Colonic mucosa (tissue), 4 donors: ENCODE measurements around the gene GALNT16. TPM values are rescaled to one million over a fixed set of nuclear protein-coding genes. Genes with fewer than 3 reads are reported as not detected.

Experiments
- DNase-seq: peaks from one replicate; pipeline ENCODE4 v3.0.0-alpha.2; 2020
- H3K27ac ChIP-seq: fragments of 200-600 bp; one replicate; pipeline ENCODE4 v1.8.0; 2021
- H3K27me3 ChIP-seq: fragments of 200-600 bp; one replicate; pipeline ENCODE4 v1.8.0; 2021
- H3K36me3 ChIP-seq: fragments of 200-600 bp; one replicate; pipeline ENCODE4 v1.8.0; 2021
- H3K4me1 ChIP-seq: fragments of 200-600 bp; one replicate; pipeline ENCODE4 v1.8.0; 2021; ENCODE audit warnings: mild to moderate bottlenecking
- H3K4me3 ChIP-seq: fragments of 200-600 bp; one replicate; pipeline ENCODE4 v1.8.0; 2021
- H3K9ac ChIP-seq, 2 donors: one replicate each; pipeline ENCODE4 v1.7.0; 2013; ENCODE audit warnings: control low read depth in 2 of 2, low read depth in 2 of 2, low read length in 2 of 2
- H3K9me3 ChIP-seq: fragments of 200-600 bp; one replicate; pipeline ENCODE4 v1.8.0; 2021
- CTCF ChIP-seq: fragments of 200-600 bp; IDR thresholded peaks from one replicate; pipeline ENCODE4 v1.8.0; 2022; ENCODE audit warnings: antibody characterized with exemption, mild to moderate bottlenecking
- intact Hi-C: fragments of 100-400 bp; cut with DNase I; formaldehyde crosslinking; loops from one replicate; pipeline ENCODE4 v1.14.1; 2022
- total RNA-seq, 2 donors: library from RNA; stranded (reverse); fragmentation: NEBNext Ultra II Directional in 1 of 2; extraction: Animal tissue kit (Norgen Biotek cat#: 25700) in 1 of 2; gene quantifications; one replicate each; pipeline ENCODE4 v1.2.1, GENCODE V29; 2021
- donor health status: healthy.
- donor health status: DM: no; HTN: no; CAD: no.
- donor health status: DM: no; HTN: no; CAD: no.

The GALNT16 gene
- total RNA-seq, 2 donors from 2014 or later, result 0.22 to 1.6 TPM

GRCh38 chr14:69318241-69318640 is 58.3 kb downstream of the GALNT16 start:
- no peaks in the 10 kb centered on the region for H3K27me3 ChIP-seq
- H3K9ac ChIP-seq, result no peak overlapping the region
- DNase-seq, result no peak
- no peak overlapping the region for H3K4me3 ChIP-seq
- no peak for TF ChIP-seq CTCF
- H3K9me3 ChIP-seq, result no peaks in the 10 kb centered on the region
- H3K36me3 ChIP-seq, result no peaks in the 10 kb centered on the region
- no peak overlapping the region for H3K27ac ChIP-seq
- intact Hi-C loops, result no loop called here
- no peaks in the 10 kb centered on the region for H3K4me1 ChIP-seq

- no peaks in the 10 kb centered on the region for H3K9me3 ChIP-seq
- H3K36me3 ChIP-seq, result no peaks in the 10 kb centered on the region
- H3K4me1 ChIP-seq, result no peaks in the 10 kb centered on the region
- intact Hi-C loops, result no loop called here
- H3K4me3 ChIP-seq, result no peak overlapping the region
- no peak for DNase-seq
- no peak overlapping the region for H3K9ac ChIP-seq
- no peaks in the 10 kb centered on the region for H3K27me3 ChIP-seq
- no peak for TF ChIP-seq CTCF
- H3K27ac ChIP-seq, result no peak overlapping the region
These were observed 59.0 kb downstream of the GALNT16 start for GRCh38 chr14:69318901-69319475.

- Histone ChIP-seq H3K4me1 (no peaks in the 10 kb centered on the region), H3K4me3 (no peak overlapping the region), H3K27ac (no peak overlapping the region), H3K36me3 (no peaks in the 10 kb centered on the region), H3K27me3 (no peaks in the 10 kb centered on the region), H3K9me3 (no peaks in the 10 kb centered on the region), H3K9ac (no peak overlapping the region)
- intact Hi-C loops, result no loop called here
- no peak for TF ChIP-seq CTCF
- DNase-seq, result no peak
These were observed 60.0 kb downstream of the GALNT16 start for GRCh38 chr14:69319911-69320310.

GRCh38 chr14:69320581-69321365 is 60.8 kb downstream of the GALNT16 start:
- Histone ChIP-seq H3K27me3 (no peaks in the 10 kb centered on the region), H3K4me3 (no peak overlapping the region), H3K36me3 (no peaks in the 10 kb centered on the region), H3K4me1 (no peaks in the 10 kb centered on the region), H3K9me3 (no peaks in the 10 kb centered on the region), H3K27ac (no peak overlapping the region), H3K9ac (no peak overlapping the region)
- DNase-seq, result no peak
- intact Hi-C loops, result no loop called here
- no peak for TF ChIP-seq CTCF

GRCh38 chr14:69321601-69322330 is 61.8 kb downstream of the GALNT16 start:
- no peak overlapping the region for H3K27ac ChIP-seq
- no peaks in the 10 kb centered on the region for H3K9me3 ChIP-seq
- no peaks in the 10 kb centered on the region for H3K4me1 ChIP-seq
- no peak overlapping the region for H3K4me3 ChIP-seq
- intact Hi-C loops, result no loop called here
- H3K36me3 ChIP-seq, result no peaks in the 10 kb centered on the region
- no peaks in the 10 kb centered on the region for H3K27me3 ChIP-seq
- no peak overlapping the region for H3K9ac ChIP-seq
- TF ChIP-seq CTCF, result no peak
- DNase-seq, result no peak
